ENCODE data around the gene CCNK.

DNA sequence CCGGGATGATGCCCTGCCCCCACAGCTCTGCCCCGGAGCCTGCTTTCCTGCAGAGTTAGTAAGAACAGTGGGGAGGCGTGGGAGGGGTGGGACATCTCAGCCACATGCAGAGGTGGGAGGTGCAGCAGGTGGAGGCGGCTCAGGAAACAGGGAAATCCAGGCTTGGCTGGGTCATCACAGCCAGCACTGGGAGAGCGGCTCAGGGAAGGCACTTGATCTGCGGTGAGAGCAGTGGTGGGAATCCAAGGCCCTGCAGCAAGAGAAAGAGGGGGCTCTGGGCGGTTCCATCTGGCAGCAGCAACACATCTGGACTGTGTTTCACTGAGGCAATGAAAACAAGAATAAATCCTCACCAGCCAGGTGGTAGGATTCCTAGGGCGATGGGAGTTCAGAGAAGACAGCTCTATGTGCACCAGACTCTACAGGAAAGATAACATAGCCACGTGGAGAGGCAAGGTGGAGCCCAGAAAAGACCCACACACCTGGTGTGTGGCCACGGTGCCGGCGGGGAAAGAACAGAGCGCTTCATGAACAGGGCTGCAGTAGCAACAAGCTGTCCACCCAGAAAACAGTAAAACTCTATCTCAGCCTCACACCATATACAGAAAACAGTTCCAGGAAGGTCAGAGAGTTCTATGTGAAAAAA lies 65.1 kb downstream of the CCNK start:
- TF ChIP-seq, protein P1, sequence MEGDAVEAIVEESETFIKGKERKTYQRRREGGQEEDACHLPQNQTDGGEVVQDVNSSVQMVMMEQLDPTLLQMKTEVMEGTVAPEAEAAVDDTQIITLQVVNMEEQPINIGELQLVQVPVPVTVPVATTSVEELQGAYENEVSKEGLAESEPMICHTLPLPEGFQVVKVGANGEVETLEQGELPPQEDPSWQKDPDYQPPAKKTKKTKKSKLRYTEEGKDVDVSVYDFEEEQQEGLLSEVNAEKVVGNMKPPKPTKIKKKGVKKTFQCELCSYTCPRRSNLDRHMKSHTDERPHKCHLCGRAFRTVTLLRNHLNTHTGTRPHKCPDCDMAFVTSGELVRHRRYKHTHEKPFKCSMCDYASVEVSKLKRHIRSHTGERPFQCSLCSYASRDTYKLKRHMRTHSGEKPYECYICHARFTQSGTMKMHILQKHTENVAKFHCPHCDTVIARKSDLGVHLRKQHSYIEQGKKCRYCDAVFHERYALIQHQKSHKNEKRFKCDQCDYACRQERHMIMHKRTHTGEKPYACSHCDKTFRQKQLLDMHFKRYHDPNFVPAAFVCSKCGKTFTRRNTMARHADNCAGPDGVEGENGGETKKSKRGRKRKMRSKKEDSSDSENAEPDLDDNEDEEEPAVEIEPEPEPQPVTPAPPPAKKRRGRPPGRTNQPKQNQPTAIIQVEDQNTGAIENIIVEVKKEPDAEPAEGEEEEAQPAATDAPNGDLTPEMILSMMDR (IDR thresholded peaks at IDR 0.05), result no peak
- TF ChIP-seq POLR2A (IDR thresholded peaks at IDR 0.05), result no peak
